ENCODE results near the gene CTIF.

CTIF gene

GRCh38 chr18:48885266-48885923, 346.6 kb downstream of the CTIF start:
- DNase-seq (ENCODE audit: low read depth in 2 of 2) = no peak

GRCh38 chr18:48885924-48886400, 347.1 kb downstream of the CTIF start:
- DNase-seq (ENCODE audit: low read depth in 2 of 2) = no peak

DNA sequence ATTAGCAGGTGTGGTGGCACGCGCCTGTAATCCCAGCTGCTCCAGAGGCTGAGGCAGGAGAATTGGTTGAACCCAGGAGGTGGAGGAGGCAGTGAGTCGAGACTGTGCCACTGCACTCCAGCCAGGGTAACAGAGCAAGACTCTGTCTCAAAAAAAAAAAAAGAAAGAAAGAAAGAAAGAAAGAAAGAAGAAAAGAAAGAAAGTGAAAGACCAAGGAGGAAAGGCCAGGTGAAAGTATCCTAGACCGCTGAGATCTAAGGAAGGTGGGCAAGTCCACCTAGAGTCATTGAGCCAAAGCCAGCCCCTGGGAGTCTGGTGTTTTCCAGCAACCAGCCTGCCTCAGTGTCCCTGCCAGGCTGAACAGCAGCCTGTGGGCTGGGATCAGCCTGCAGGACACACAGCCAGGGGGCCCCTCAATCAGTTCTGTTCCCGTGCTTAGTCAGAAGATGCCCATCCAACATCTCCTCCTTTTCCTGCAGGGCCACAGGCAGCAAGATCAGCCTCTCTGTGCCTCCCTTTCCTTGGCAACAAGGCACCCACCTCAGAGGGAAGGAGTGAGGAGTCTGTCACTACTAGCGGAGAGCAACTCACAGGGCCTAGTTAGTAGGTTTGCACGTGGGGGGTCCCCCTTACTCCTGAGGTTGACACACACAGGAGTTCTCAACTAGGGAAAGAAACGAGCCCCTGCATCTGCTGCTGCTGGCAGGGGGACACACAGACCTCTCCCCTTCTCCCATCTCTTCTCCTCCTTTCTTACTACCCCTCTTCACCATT, 347.9 kb downstream of the CTIF start:
- DNase-seq (ENCODE audit: low read depth in 2 of 2) = no peak

DNA sequence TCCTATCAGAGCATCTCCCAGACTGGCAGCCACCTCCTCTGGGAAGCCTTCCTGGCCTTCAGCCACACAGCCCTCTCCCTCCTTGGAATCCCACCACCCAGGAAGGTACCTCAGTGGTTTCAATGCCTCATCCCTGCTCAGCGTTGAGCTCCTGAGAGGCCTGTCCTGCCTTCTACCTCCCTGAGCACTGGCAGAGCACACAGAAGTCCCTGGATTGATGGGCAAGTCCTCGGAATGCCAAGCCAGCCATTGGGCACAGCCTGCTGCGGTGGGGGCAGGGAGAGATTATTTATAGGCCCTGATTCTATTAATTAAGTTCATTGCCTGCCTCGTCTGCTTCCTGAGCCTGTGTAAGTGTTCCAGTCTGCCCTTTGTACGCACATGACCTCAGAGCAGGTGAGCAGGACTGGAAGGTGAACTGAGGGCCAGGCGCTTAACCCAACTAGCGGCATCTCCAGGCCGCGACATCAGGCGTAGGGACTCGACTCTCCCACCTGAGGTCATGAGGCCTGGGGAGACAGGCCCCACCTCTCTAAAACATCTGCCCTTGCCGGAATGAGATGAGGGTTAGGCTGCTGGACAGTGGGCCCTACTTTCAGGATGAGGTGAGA, 348.6 kb downstream of the CTIF start:
- no peak for DNase-seq (ENCODE audit: low read depth in 2 of 2)

- no peak for DNase-seq (ENCODE audit: low read depth in 2 of 2)
Measured at GRCh38 chr18:48887905-48888772, 349.3 kb downstream of the CTIF start.

DNA sequence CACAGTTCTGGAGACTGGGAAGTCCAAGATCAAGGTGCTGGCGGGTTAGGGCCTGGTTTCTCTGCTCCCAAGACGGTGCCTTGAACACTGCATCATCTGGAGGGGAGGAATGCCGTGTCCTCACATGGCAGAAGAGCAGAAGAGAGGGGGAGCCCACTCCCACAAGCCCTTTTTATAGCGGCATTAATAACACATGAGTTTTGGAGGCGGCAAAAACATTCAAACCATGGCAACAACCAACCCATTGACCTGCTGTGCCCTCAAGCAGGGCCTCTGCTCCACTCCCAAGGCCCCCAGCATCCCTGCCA, 349.9 kb downstream of the CTIF start:
- DNase-seq (ENCODE audit: low read depth in 2 of 2) = no peak

DNA sequence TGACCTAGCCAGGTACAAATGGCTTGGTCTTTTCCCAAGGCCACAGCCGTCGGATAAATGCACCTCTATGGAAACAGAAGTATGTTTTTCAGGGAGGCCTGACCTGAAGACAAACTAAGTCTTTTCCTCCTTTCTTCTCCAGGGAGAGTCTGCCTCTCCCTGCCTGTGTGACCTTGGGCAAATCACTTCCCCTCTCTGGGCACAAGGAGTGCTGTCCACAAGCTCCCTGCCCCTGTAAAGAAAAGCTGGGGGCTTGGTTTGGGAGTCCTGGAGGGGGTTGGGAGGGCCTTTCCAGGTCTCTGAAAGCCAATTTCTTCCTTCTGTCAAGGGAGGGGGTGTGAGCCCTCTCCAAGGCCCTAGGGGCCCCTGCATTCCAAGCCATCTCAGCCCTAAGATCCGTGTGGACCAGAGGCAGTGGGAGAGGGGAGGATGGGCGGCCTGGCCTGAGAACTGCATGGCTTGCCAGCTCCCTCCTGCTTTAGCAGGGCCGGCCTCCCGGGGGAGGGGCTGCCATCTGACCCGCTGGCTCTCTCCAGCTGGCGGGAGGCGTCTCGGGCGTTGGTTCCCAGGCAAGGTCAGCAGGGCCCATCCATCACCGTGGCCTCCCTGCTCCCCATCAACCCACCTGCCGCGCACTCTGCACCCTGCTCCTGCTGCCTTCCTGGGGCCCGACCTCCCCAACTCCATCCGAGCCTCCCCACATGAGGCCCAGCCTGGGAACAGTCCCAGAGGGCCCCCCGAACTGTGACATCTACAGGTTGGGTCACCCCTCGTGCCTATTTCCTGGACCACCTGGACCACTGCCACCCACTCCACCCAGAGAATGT, 350.5 kb downstream of the CTIF start:
- DNase-seq (ENCODE audit: low read depth in 2 of 2) = no peak

DNA sequence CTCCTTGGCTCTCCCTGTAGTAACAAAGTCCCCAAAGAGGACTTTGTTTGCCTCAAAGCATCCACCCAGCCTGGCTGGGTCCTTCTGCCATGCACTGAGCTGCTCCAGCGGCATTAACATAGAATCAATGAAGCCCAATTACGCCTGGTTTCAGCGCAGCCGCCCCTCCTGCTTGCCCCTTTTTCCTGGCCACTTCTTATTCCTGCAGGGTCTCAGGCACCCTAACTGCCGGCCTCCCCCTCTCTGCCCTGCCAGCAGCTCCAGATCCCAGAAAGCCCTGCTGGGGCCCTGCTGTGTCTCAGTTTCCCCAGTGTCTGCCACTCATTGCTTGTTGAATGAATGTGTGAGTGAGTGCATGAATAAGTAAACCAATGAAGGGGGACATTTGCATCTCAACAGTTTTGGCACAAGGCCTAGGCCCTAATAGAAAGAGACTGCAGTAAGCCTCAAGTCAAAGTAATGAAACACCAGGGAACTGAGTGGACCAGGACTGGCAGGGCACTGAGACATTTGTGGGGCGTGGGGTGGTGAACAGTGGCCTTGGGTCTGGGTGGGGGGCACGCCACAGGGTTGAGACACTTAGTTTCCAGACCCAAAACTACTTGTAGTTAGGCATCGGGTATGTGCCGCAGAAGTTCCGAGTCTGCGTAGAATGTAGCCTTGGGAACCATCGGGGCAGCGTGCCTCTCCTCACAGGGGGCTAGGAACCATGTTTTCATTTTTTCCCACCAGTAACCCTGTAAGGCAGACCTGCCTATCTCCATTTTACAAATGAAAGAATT, 351.3 kb downstream of the CTIF start:
- no peak for DNase-seq (ENCODE audit: low read depth in 2 of 2)

DNA sequence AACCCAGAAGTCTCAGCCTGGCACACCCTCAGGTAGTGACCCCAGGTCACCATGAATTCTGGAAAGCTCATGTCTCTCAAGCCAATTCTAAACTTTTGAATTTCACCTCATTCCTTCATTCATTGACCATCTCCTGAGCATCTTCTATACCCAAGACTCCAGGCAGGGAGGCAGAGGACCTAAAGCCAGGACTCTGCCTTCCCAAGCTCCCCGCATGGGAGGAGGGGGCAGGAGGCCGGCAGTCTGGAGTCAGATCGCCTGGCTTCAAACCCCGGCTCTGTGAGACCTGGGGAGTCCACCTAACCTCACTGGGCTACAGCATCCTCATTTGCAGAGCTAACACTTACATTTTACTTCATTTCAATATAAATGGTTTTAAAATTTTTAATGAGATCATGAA, 352.9 kb downstream of the CTIF start:
- DNase-seq (ENCODE audit: low read depth in 2 of 2) = no peak

GRCh38 chr18:48892146-48892855, 353.5 kb downstream of the CTIF start:
- DNase-seq (ENCODE audit: low read depth in 2 of 2) = no peak

DNA sequence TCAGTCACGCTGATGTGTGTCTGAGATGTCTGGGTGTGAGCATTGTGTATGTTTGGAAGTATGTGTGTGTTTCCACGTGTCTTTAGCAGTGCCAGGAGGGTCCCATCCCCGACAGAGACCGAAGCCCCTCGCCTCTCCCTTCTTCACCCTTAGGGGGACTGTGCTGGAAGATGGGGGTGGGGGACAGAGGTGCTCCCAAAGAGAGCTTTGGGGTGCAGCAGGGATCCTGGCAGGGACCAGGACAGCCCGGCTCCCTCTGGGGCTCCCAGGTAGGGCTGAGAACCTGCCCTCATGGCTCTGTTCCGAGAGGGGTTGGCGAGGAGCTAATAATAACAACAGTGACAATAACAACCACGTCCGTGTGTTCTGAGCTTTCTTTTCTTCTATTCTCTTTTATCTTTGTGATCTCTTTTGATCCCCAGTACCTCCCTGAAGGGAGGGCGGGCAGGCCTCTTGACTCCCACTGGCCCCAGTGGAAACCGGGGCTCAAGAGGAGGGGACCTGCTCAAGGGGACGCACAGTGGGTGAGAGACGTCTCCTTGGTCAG, 354.3 kb downstream of the CTIF start:
- no peak for DNase-seq (ENCODE audit: low read depth in 2 of 2)

DNA sequence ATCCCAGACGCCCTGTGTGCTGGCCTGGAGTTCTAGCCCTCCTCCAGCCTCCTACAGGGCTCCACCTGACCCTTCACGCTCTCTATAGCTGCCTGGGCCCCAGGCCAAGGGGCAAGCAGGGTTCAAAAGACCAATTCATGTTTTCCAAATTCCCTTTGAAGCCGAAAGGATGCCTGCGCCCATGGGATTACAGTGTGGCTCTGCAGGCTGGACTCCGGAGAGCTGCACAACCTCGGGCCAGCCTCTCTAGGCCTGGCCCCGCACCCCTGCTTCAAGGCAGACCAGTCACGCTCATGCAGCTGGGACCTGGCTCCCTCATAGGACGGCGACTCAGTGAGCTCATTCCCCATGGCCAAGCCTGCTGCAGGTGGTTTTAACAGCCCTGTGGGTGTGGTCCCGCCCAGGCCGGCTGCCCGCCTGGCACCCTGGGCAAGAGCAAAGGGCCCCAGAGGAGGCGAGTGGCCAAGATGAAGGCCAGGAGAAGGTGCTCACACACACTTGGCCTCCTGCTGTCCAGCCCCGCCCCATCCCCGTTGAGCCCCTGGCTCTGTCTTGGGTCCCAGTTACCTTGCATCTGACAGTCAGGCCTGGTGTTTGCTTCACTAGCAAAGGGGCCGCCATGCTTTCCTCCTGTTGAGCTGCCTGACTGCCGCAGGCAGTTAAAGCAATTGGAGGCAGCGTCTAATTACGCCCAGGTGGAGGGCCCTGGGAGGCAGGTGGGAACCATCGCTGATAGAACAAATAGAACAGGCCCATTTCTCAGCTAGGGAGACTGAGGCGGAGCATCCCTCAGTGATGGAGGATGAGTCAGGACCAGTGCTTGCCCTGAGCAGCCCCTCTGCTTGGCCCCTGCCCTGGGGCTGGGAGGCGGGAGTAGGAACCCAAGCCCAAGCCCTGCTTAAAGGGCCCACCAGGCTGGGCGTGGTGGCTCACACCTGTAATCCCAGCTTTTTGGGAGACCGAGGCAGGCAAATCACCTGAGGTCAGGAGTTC, 355.1 kb downstream of the CTIF start:
- DNase-seq (ENCODE audit: low read depth in 2 of 2) = no peak

DNA sequence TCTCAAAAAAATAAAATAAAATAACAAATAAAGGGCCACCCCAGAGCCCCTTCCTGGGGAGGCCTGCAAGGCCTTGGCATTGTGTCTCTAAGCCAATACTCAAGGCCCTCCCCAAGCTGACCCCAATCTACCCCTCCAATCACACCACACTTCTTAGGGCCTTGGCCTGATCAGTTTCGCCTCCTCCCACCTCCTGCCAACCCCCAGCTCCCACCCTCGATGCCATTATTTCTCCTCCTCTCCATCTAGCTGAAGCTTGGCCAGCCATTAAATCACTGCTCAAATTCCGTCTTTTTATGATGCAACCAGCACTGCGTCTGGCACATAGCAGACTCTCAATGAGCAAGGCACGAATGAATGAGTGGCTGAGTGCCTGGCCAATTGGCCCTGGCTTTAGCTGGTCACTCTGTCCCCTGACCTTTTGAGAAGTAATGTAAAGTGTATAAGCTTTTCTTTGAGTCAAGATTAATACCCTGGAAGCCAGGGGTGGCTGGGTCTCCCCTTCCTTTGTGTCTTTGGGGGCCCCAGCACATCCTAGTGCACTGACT, 356.0 kb downstream of the CTIF start:
- DNase-seq (ENCODE audit: low read depth in 2 of 2) = no peak

DNA sequence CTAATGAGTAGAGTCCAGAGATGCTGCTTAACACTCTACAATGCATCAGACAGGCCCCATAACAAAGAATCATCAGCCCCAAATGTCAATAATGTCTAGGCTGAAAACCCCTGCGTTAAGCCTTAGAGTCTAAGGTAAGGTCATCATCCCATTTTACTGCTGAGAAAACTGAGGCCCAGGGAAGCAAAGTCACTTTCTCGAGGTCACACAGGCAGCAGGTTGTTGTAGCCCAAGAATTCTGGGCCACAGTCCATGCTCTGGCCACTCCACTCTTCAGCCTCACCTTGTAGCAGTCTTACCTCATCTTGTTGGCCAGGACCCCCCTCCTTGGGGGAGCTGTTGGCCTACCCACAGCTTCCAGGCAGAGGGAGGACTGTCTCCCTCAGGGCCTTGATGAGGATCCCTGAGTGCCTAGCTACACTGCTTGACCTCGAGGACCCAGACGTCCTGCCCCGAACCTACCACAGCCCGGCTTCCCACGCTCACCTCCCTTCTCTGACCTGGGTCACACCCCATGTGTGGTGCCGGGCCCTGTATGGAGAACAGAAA, 357.6 kb downstream of the CTIF start:
- no peak for DNase-seq (ENCODE audit: low read depth in 2 of 2)

DNA sequence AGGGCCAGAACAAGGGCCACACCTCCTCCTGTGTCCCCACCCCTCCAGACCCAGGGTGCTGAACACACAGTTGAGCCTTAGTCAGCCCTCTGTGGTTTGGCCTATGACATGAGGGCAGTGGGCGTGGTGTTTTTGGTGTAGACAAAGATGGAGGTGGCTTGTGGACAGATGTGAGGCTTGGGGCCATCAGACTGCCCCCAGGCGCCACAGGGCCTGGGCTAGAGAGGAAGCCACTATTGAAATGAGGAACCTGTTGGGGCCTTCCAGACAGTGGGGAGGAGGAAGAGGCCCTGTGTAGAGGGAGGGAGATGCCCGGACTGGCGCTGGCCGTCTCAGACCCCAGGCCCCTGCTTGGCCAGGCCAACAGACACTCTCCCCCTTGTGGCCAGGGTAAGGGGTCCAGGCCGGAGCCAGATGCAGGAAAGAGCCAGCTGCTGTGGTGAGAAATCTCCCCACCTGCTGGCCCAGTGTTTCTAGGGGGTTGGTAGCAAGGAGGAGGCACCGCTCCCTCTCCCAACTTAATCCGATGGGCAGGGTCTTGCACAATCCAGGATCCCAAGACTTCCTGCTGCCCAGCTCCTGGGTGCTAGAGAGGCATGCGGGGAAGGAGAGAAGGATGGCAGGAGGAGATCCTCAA, 358.2 kb downstream of the CTIF start:
- DNase-seq (ENCODE audit: low read depth in 2 of 2) = peak in 1 of 2 donors; percentile 10

DNA sequence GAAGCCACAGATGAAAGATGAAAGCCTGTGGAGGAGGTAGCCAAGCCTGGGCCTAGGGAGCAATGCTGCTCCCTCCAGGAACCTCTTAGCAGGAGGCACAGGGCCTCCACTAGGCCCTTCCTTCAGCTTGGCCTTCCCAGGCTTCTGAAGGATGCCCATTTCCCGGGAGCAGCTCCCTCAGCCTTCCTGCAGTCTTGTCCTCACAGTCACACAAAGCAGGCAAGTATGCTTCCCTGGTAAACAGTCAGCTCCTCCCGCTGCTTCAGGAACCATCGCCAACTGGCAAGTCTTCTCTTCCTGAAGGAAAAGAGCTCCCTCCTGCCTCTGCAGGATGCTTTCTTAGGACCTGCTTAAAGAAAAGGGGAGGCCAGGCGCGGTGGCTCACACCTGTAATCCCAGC, 358.7 kb downstream of the CTIF start:
- no peak for DNase-seq (ENCODE audit: low read depth in 2 of 2)

DNA sequence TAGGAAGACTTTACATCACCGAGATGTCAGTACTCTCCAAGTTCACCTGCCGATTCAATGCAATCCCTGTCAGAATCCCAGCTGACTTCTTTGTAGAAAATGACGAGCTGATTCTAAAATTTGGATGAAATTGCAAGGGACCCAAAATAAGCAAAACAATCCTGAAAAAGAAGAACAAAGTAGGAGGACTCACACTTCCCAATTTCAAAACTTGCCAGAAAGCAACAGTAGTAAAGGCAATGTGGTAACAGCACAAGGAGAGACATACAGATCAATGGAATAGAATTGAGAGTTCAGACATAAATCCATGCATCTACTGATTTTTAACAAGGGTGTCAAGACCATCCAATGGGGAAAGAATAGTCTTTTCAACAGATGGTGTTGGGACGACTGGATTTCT, 359.7 kb downstream of the CTIF start:
- no peak for DNase-seq (ENCODE audit: low read depth in 2 of 2)

Measured in stimulated activated CD8-positive, alpha-beta memory T cell treated with anti-CD3 and anti-CD28 coated beads, Interleukin-7, amount 100 ng/mL, for 4 hours (primary cell).